HEK293 (cell line): ENCODE data around the gene CARNS1.

Experiments
- CTCF ChIA-PET: fragments of 350-600 bp; formaldehyde crosslinking; extraction: SDS; loops from one replicate; lab custom pipeline; 2021; ENCODE audit warnings: antibody characterized with exemption; lab: Yijun Ruan, JAX
- POLR2A ChIA-PET: fragments of 300-600 bp; formaldehyde crosslinking; extraction: SDS; loops from one replicate; lab custom pipeline; 2020; ENCODE audit warnings: antibody characterized with exemption, inconsistent platforms; lab: Yijun Ruan, JAX
- H3K27ac ChIP-seq: fragments of 200-500 bp; sonication (Bioruptor generic); 2 replicates; pipeline ENCODE4 v1.5.1; 2014; ENCODE audit warnings: low read depth, low read length, control low read depth, inconsistent platforms; ENCODE audit errors: extremely low read depth
- H3K36me3 ChIP-seq, 2 experiments: fragments of 200-500 bp in 1 of 2; sonication (Bioruptor generic) in 1 of 2; 1 replicate in 1 of 2; 2 replicates in 1 of 2; pipeline ENCODE4 v1.5.1; 2014 to 2017; ENCODE audit warnings: inconsistent platforms in 2 of 2, low read length in 2 of 2; ENCODE audit not compliant: control insufficient read depth in 2 of 2, insufficient read depth in 1 of 2
- H3K4me1 ChIP-seq: fragments of 200-500 bp; sonication (Bioruptor generic); 2 replicates; pipeline ENCODE4 v1.5.1; 2014; ENCODE audit warnings: mild to moderate bottlenecking, low read length, inconsistent platforms; ENCODE audit not compliant: control insufficient read depth, insufficient read depth
- H3K4me3 ChIP-seq: 2 replicates; pipeline ENCODE4 v1.5.1; 2011; ENCODE audit warnings: low read depth, mild to moderate bottlenecking, control low read depth, low read length, moderate library complexity
- H3K9me3 ChIP-seq: fragments of 200-500 bp; sonication (Bioruptor generic); 2 replicates; pipeline ENCODE4 v1.5.1; 2014; ENCODE audit warnings: low read depth, low read length, inconsistent platforms; ENCODE audit not compliant: control insufficient read depth, insufficient read depth
- EGR2 ChIP-seq: fragments of 450-650 bp; formaldehyde crosslinking; IDR thresholded peaks from 2 replicates; pipeline ENCODE4 v1.5.1; 2016; ENCODE audit warnings: low read depth, missing biosample characterization, missing genetic modification characterization
- PRDM10 ChIP-seq: fragments of 450-650 bp; formaldehyde crosslinking; IDR thresholded peaks from 2 replicates; pipeline ENCODE4 v1.5.1; 2016; ENCODE audit warnings: missing biosample characterization, missing genetic modification characterization
- ZBTB10 ChIP-seq: fragments of 450-650 bp; formaldehyde crosslinking; IDR thresholded peaks from 2 replicates; pipeline ENCODE4 v1.5.1; 2016; ENCODE audit warnings: missing biosample characterization, missing genetic modification characterization
- ZFHX2 ChIP-seq: fragments of 450-650 bp; formaldehyde crosslinking; conservative IDR thresholded peaks from 2 replicates; pipeline ENCODE4 v1.5.1; 2016; ENCODE audit warnings: missing biosample characterization, missing genetic modification characterization
- ZNF350 ChIP-seq: fragments of 450-650 bp; formaldehyde crosslinking; IDR thresholded peaks from 2 replicates; pipeline ENCODE4 v1.5.0; 2017; ENCODE audit warnings: missing biosample characterization, mild to moderate bottlenecking, missing genetic modification characterization
- ZNF518A ChIP-seq: fragments of 450-650 bp; formaldehyde crosslinking; conservative IDR thresholded peaks from 2 replicates; pipeline ENCODE4 v1.5.1; 2016; ENCODE audit warnings: low read depth, missing biosample characterization, missing genetic modification characterization
- ZNF670 ChIP-seq: fragments of 450-650 bp; formaldehyde crosslinking; IDR thresholded peaks from 2 replicates; pipeline ENCODE4 v1.5.1; 2016; ENCODE audit warnings: missing biosample characterization, missing genetic modification characterization, low read depth

Gene CARNS1

GRCh38 chr11:67415501-67416304 is at the start of gene CARNS1:
Gene CARNS1 (plus strand): TSS chr11:67415678. CDS start chr11:67416200, 522 bp downstream.
- Histone ChIP-seq H3K4me1 (no peaks in the 10 kb centered on the region; the same call in 1 of the 2 replicates), H3K27ac (no peak within 1 kb of the TSS), H3K36me3 (no peaks in the 10 kb centered on the region), H3K4me3 (peak within 1 kb of the TSS; percentile 9; the same call in 1 of the 2 replicates), H3K9me3 (no peaks in the 10 kb centered on the region)
- TF ChIP-seq EGR2 (peak; percentile 69), ZFHX2 (peak; percentile 75), ZNF350 (tag by site-specific recombination) (no peak)
- ChIA-PET CTCF (no interaction called here), POLR2A (no interaction called here)

- Histone ChIP-seq H3K4me1 (no peaks in the 10 kb centered on the region), H3K9me3 (no peaks in the 10 kb centered on the region), H3K4me3 (no peak overlapping the region), H3K27ac (no peak overlapping the region), H3K36me3 (no peaks in the 10 kb centered on the region)
- CTCF ChIA-PET: interaction anchor here (0.7 to 30.4 kb wide), 5 partner anchors 9 to 20 kb away, joined by 3 to 898 read pairs (median 15); partner anchors contain the start of genes CLCF1 and RAD9A
- POLR2A ChIA-PET: interaction anchor here (2.0 kb wide), 1 partner anchor 12 kb away, joined by 4 read pairs; no protein-coding TSS in a partner anchor
- TF ChIP-seq ZFHX2 (peak; percentile 64), ZNF670 (tag by site-specific recombination) (no peak)
Observed at GRCh38 chr11:67365736-67366444, 49.6 kb upstream of the CARNS1 start.

- no peaks in the 10 kb centered on the region for H3K36me3 ChIP-seq
- H3K9me3 ChIP-seq: no peaks in the 10 kb centered on the region
- ChIA-PET POLR2A (interaction anchor here (2.0 kb wide), 1 partner anchor 13 kb away, joined by 4 read pairs; no protein-coding TSS in a partner anchor), CTCF (interaction anchor here (1.0 to 30.4 kb wide), 5 partner anchors 9 to 49 kb away, joined by 3 to 898 read pairs (median 15); partner anchors contain the start of genes CLCF1 and RAD9A)
- TF ChIP-seq ZNF518A (tag by site-specific recombination) (no peak), PRDM10 (tag by site-specific recombination) (peak; percentile 88), ZBTB10 (tag by site-specific recombination) (no peak)
- no peaks in the 10 kb centered on the region; the same call in 1 of the 2 replicates for H3K4me1 ChIP-seq
- H3K27ac ChIP-seq: no peak overlapping the region
- H3K4me3 ChIP-seq: no peak overlapping the region
Observed at GRCh38 chr11:67366546-67366945, 48.9 kb upstream of the CARNS1 start.
